Fibroblast of lung (primary cell): Measurements from ENCODE around the gene WDR33. TPM values are rescaled to one million over a fixed set of nuclear protein-coding genes. Genes with fewer than 3 reads are reported as not detected.

Experiments used
- DNase-seq, 2 donors: peaks; one replicate each; pipeline versions ENCODE4 v3.0.0 to v3.0.0-alpha.2; 2010; ENCODE audit warnings: low read depth in 2 of 2
- H2AFZ ChIP-seq: 2 replicates; pipeline ENCODE4 v1.5.1; 2012; ENCODE audit warnings: low read length, control low read depth, inconsistent platforms
- H3K27ac ChIP-seq: 2 replicates; pipeline ENCODE4 v1.5.1; 2011; ENCODE audit warnings: low read length, control low read depth; ENCODE audit not compliant: insufficient read depth
- H3K27me3 ChIP-seq: 2 replicates; pipeline ENCODE4 v1.5.1; 2011; ENCODE audit warnings: mild to moderate bottlenecking, low read length; ENCODE audit not compliant: control insufficient read depth, insufficient read depth
- H3K36me3 ChIP-seq: 2 replicates; pipeline ENCODE4 v1.5.1; 2011; ENCODE audit warnings: low read length; ENCODE audit not compliant: control insufficient read depth, insufficient read depth
- H3K4me1 ChIP-seq: 2 replicates; pipeline ENCODE4 v1.5.1; 2011; ENCODE audit warnings: low read length; ENCODE audit not compliant: control insufficient read depth, insufficient read depth; ENCODE audit errors: extremely low read depth
- H3K4me2 ChIP-seq: 2 replicates; pipeline ENCODE4 v1.5.1; 2011; ENCODE audit warnings: low read length, control low read depth; ENCODE audit not compliant: insufficient read depth; ENCODE audit errors: extremely low read depth
- H3K4me3 ChIP-seq, 4 experiments: fragments of 200-600 bp in 1 of 4; sonication (generic) in 1 of 4; replicated peaks in 1 of 4; 2 replicates each; pipeline ENCODE4 v1.5.1; 2011 to 2016; ENCODE audit warnings: low read length in 4 of 4, low read depth in 3 of 4, mild to moderate bottlenecking in 3 of 4, control low read depth in 2 of 4, inconsistent platforms in 1 of 4, mixed read lengths in 1 of 4; ENCODE audit not compliant: insufficient read depth in 1 of 4; ENCODE audit errors: control extremely low read depth in 1 of 4
- H3K79me2 ChIP-seq: 2 replicates; pipeline ENCODE4 v1.5.1; 2012; ENCODE audit warnings: mild to moderate bottlenecking, low read length, inconsistent platforms; ENCODE audit not compliant: control insufficient read depth, insufficient read depth
- H3K9ac ChIP-seq: 2 replicates; pipeline ENCODE4 v1.5.1; 2011; ENCODE audit warnings: mild to moderate bottlenecking, low read length, control low read depth; ENCODE audit not compliant: insufficient read depth
- H3K9me3 ChIP-seq: 2 replicates; pipeline ENCODE4 v1.5.1; 2012; ENCODE audit warnings: low read depth, low read length; ENCODE audit not compliant: control insufficient read depth, insufficient read depth
- H4K20me1 ChIP-seq: 2 replicates; pipeline ENCODE4 v1.5.1; 2011; ENCODE audit warnings: low read length; ENCODE audit not compliant: control insufficient read depth, insufficient read depth; ENCODE audit errors: extremely low read depth
- CTCF ChIP-seq, 2 donors: IDR thresholded peaks in 1 of 2; conservative IDR thresholded peaks in 1 of 2; 1 replicate in 1 of 2; 2 replicates in 1 of 2; pipeline ENCODE4 v1.5.1; 2011 to 2012; ENCODE audit warnings: low read length in 2 of 2, control low read depth in 1 of 2, inconsistent platforms in 1 of 2, low read depth in 1 of 2, mild to moderate bottlenecking in 1 of 2
- EZH2 ChIP-seq: IDR thresholded peaks from 2 replicates; pipeline ENCODE4 v1.5.1; 2012; ENCODE audit warnings: low read length, control low read depth, mild to moderate bottlenecking; ENCODE audit errors: missing control alignments
- polyA plus RNA-seq, 2 donors: library from polyadenylated mRNA; depleted of rRNA in 1 of 2; stranded (reverse) in 1 of 2; unstranded in 1 of 2; fragments of >200 nt; gene quantifications; 2 replicates each; pipeline ENCODE4 v1.2.1, GENCODE V29; 2011 to 2012; ENCODE audit warnings: missing spikeins in 1 of 2
- total RNA-seq: library from RNA; depleted of rRNA; stranded (reverse); fragments of >200 nt; gene quantifications from 2 replicates; pipeline ENCODE4 v1.2.1, GENCODE V29; 2014

WDR33 gene
- total and polyA plus RNA-seq, 2 donors (not counting 1 experiment from before 2014, with no cell fraction given) = 27.2 to 28.6 TPM

GRCh38 chr2:127743477-127744026 is 67.4 kb downstream of the WDR33 start:
- DNase-seq = no peak
- Histone ChIP-seq H4K20me1 (no peaks in the 10 kb centered on the region), H3K4me1 (no peaks in the 10 kb centered on the region), H3K9ac (no peak overlapping the region), H3K79me2 (no peaks in the 10 kb centered on the region), H3K36me3 (no peaks in the 10 kb centered on the region), H3K4me2 (no peak overlapping the region), H3K27me3 (no peaks in the 10 kb centered on the region), H3K9me3 (no peaks in the 10 kb centered on the region), H3K4me3 (no peak overlapping the region), H3K27ac (no peak overlapping the region), H2AFZ (no peak overlapping the region)
- no peak for TF ChIP-seq CTCF (conservative IDR thresholded peaks at IDR 0.05 in 1 of 2, IDR thresholded peaks at IDR 0.05 in 1 of 2; ENCODE audit: low read depth in 1 of 2, low read length in 2 of 2)
- no peak for TF ChIP-seq EZH2

DNA sequence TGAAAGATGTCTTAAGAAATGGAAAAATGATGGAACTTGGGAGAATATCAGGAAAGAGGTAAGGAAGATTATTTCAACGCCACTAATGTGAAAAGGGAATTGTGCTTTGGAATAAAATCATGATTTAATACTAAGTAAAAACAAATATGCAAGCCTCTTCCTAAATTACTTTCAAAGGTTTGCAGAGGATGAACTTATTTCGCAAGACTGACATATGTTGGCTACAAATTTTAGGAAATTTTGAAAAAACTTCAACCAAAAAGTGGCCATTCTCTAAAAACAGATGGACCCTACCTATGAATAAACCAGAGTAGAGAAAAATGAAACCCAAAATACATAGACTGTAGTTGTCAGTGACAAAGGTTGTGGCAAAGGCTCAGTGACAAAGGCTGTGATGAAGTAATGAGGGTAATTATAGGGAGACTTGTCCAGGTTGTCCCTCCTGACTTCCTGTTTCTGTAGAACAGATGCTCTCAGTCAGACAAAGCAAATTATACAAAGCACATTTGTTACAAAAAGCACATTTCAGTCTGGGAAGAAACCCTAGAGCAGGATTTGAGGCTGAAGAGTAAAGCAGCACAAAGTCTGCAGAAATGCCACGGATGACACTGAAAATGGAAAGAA is 70.2 kb downstream of the WDR33 start:
- no peak for DNase-seq
- Histone ChIP-seq H3K9ac (no peak overlapping the region), H3K9me3 (no peaks in the 10 kb centered on the region), H3K79me2 (no peaks in the 10 kb centered on the region), H3K36me3 (no peaks in the 10 kb centered on the region), H2AFZ (no peak overlapping the region), H3K4me1 (no peaks in the 10 kb centered on the region), H3K4me3 (no peak overlapping the region), H3K4me2 (no peak overlapping the region), H3K27ac (no peak overlapping the region), H3K27me3 (no peaks in the 10 kb centered on the region), H4K20me1 (no peaks in the 10 kb centered on the region)
- no peak for TF ChIP-seq CTCF (conservative IDR thresholded peaks at IDR 0.05 in 1 of 2, IDR thresholded peaks at IDR 0.05 in 1 of 2; ENCODE audit: low read depth in 1 of 2, low read length in 2 of 2)
- no peak for TF ChIP-seq EZH2

- Histone ChIP-seq H3K9ac (no peak overlapping the region), H3K9me3 (no peaks in the 10 kb centered on the region), H3K4me1 (peaks cover 3% of the 10 kb centered on the region), H3K79me2 (no peaks in the 10 kb centered on the region), H3K27ac (no peak overlapping the region), H3K4me3 (no peak overlapping the region), H2AFZ (no peak overlapping the region), H4K20me1 (no peaks in the 10 kb centered on the region), H3K36me3 (no peaks in the 10 kb centered on the region), H3K4me2 (no peak overlapping the region), H3K27me3 (no peaks in the 10 kb centered on the region)
- no peak for DNase-seq
- no peak for TF ChIP-seq CTCF (conservative IDR thresholded peaks at IDR 0.05 in 1 of 2, IDR thresholded peaks at IDR 0.05 in 1 of 2; ENCODE audit: low read depth in 1 of 2, low read length in 2 of 2)
- no peak for TF ChIP-seq EZH2
Measured at GRCh38 chr2:127739800-127740199, 71.2 kb downstream of the WDR33 start.
